ENCODE results near the gene TK2.
"Not testable (repeated sequence)": the region's sequence is repeated elsewhere in the genome, so short reads cannot be mapped to it uniquely, and the experiment has no call there.

TK2 gene

DNA sequence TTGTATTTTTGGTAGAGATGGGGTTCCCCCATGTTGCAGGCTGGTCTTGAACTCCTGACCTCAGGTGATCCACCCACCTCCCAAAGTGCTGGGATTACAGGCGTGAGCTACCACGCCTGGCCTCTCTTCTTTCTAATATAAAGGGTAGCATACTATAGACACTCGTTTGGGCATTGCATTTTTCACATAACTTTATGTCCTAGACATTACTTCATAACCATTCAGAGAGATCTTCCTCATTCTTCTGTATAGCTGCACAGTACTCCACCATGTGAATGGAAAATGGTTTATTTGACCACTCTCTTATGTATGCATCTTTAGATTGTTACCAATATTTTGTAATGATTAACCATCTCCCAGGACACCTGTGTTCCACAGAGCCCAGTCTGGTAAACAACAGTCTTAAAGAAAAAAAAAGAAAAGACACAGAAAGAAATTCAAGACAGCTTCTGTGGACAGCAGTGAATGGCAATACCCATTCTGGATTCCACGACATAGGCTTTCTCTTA lies 42.1 kb downstream of the TK2 start:
- DNase-seq (ENCODE audit: low read depth), result no peak

DNA sequence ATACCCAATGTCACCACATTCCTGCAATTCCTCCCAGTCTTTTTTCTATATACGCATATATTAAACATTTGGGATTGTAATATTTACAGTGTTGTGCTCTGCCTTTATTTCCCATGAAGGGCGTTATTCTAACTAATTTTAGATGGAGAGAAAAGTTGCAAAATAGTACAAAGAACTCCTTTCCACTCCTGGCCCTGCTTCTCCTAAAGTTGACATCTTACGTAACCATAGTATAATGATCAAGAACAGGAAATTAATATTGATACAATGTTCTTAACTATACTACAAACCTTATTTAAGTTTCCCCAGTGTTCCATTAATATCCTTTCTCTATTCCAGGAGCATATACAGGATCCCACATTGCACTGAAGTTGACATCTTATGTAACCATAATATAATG lies 46.3 kb downstream of the TK2 start:
- DNase-seq (ENCODE audit: low read depth), result no peak

DNA sequence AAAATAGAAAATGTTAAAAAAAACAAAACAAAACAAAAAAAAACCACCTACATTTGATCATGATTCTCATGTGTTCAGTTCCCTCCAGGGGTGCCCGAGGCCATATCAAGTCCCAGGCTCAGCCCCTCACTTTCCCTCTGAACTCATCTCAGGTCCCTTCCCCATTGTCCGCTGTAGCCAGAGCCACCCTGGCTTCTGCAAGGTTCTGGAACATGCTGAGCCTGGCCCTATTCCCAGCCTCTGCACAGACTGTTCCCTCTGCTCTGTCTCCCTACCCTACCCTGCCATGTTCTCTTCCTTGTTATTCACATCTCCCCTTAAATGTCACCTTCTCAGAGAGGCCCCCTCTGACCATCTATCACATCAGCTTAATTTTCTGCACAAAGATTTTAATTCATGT lies 46.9 kb downstream of the TK2 start:
- DNase-seq (ENCODE audit: low read depth), result no peak

DNA sequence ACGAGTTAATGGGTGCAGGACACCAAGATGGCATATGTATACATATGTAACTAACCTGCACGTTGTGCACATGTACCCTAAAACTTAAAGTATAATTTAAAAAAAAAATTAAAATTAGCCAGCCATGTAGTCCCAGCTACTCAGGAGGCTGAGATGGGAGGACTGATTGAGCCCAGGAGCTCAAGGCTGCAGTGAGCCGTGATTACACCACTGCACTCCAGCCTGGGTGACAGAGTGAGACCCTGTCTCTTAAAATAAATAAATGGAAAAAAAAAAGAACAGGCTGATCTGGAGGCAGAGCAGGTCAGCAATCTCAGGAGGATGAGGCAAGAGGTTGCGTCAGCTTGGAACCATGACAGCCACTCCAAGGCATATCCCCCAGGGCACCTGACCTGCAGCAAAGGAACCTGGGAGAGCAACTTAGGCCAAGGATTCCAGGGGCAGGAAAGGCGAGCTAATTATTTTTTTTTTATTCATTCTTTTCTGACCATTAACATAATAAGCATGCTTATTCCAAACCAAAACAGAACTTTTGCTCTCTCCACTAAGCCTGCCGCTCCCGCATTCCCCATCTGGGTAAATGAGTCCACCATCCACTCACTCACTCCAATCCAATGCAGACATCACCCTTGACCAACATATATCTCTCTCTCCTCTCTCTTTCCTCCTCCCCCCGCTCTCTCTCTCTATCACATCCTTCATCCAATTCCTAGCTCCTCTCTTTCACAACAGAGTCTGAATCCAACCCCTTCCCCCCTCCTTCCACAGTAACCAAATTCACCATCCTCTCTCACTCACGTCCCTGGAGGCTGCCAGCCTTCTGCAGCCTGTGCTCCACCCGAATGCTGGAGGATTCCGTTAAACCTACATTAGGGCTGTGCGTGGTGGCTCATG lies 47.7 kb downstream of the TK2 start:
- DNase-seq (ENCODE audit: low read depth), result no peak

DNA sequence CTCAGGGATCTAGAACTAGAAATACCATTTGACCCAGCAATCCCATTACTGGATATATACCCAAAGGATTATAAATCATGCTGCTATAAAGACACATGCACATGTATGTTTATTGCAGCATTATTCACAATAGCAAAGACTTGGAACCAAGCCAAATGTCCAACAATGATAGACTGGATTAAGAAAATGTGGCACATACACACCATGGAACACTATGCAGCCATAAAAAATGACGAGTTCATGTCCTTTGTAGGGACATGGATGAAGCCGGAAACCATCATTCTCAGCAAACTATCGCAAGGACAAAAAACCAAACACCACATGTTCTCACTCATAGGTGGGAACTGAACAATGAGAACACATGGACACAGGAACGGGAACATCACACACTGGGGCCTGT lies 48.4 kb downstream of the TK2 start:
- not testable (repeated sequence) for DNase-seq (ENCODE audit: low read depth)

DNA sequence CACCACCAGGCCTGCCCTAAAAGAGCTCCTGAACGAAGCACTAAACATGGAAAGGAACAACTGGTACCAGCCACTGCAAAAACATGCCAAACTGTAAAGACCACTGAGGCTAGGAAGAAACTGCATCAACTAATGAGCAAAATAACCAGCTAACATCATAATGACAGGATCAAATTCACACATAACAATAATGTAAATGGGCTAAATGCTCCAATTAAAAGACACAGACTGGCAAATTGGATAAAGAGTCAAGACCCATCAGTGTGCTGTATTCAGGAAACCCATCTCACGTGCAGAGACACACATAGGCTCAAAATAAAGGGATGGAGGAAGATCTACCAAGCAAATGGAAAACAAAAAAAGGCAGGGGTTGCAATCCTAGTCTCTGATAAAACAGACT lies 52.0 kb downstream of the TK2 start:
- DNase-seq (ENCODE audit: low read depth), result not testable (repeated sequence)

DNA sequence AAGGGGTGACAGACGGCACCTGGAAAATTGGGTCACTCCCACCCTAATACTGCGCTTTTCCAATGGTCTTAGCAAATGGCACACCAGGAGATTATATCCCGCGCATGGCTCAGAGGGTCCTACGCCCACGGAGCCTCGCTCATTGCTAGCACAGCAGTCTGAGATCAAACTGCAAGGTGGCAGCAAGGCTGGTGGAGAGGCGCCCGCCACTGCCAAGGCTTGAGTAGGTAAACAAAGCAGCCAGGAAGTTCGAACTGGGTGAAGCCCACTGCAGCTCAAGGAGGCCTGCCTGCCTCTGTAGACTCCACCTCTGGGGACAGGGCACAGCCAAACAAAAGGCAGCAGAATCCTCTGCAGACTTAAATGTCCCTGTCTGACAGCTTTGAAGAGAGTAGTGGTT lies 53.7 kb downstream of the TK2 start:
- DNase-seq (ENCODE audit: low read depth), result not testable (repeated sequence)

DNA sequence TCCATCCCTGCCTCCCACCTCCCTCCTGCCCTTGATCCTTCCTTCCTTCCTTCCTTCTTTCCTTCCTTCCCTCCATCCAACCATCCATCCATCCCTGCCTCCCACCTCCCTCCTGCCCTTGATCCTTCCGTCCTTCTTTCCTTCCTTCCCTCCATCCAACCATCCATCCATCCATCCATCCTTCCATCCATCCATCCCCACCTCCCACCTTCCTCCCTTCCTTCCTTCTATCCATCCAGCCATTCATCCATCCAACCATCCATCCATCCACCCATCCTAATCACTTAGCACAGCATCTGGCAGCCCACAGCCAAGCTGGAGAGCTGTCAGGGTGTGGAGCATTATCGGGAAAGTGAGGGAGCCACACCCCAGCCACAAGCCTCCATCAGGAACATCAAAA lies 54.5 kb downstream of the TK2 start:
- DNase-seq (ENCODE audit: low read depth), result no peak

DNA sequence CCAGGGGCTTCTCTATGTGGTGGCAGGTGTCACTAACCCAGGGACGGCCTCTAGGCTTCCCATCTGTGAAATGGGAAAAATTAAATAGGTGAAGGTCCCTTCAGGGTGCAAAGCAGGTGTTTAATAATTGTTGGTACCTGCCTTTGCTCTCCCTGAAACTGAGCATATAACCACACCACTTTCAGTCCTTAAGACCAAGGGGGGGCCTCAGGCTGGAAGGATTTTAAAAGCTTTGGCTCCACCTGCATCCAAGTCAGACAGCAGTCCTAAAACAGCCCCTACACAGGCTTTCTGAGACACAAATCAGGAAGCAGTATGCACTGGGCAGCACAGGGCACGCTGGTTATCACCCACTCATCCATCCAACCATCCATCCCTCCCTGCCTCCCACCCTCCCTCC lies 55.0 kb downstream of the TK2 start:
- no peak for DNase-seq (ENCODE audit: low read depth)

DNA sequence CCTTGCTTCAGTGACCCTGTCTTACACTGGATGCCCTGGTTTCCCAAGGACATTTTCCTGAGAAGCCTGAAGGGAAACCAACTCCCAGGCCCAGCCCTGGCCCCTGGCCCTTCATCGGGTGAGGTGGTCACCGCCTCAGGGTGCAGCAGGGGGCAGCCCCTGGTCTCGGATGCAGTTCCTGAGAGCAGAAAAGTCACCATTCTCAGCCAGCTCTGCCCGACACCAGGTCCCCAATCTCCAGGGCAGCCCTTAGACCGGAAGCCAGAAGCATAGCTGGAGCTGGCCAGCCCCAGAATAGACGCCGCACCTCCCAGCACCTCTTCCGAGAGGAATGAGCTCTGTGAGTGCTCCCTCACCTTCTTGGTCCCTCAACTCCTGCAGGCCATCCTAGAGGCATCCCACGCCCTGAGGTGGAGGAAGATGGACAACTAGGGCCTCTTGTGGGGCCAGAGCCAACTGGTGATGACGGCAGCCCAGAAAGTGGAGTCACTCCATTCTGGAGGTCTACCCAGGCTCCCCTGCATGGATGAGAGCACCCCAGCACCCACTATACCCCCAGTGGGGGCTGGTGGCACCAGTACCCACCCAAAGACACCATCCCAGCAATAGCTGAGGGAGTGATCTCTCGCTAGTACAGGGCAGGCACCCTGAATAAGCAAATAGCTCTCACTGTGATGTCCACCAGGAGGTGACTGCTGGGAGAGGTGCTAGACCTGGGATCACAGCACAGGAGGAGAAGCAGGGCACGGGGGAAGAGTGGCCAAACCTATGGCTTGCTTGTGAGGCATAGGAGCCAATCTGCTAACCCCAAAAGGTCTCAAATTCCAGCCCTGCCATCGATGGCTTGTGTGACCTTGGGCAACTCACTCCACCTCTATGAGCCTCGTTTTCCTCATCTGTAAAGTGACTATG lies 56.2 kb downstream of the TK2 start:
- no peak for DNase-seq (ENCODE audit: low read depth)

DNA sequence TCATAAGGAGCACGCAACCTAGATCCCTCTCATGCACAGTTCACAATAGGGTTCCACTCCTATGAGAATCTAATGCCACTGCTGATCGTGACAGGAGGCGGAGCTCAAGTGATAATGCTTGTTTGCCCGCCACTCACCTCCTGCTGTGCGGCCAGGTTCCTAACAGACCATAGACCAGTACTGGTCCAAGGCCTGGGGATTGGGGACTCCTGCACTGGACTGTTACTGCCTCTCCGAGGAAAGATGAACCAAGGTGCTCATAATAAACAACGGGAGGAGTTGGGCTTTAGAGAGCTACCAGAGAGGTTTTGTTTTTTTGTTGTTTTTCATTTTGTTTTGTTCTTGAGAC lies 58.2 kb downstream of the TK2 start:
- DNase-seq (ENCODE audit: low read depth), result no peak

DNA sequence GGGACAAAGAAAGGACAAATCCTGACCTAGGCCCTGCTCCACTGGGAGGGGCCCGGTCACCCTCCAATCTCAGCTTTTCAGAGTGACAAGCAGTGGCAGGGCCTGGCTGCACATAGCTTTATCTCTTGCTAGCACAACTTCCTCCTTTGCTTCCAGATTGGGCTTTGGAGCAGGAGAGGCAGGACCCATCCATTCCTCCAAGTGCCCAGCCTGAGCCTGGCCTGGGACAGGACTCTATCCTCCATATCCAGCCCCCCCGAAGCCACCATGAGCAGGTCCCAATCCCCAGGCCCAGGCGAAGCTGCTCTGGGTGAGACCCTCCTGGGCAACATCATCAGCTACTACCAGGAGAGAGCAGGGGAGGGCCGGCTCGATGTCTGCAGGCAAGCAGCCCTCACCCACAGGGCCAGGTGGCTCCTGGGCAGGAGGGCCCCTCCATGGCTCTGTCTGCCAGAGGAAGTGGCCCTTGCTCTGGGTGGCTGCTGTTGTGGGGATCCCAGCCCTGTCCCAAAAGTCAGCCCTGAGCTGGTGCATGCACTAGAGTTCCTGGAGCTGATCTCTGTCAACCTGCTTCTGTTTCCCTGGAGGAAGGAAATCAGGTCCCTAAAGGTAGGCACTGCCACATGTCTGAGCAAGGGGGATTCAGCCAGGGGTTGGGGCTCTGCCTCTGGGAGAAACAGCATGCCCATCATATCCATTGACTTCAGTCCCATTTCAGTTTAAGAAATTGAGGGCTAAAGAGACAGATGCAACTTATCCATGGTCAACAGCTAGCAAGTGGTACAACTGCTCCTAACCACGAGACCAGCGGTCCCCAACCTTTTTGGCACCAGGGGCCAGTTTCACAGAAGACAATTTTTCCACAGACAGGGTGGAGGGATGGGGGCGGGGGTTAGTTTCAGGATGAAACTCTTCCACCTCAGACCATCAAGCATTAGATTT lies 58.9 kb downstream of the TK2 start:
- DNase-seq (ENCODE audit: low read depth), result no peak

DNA sequence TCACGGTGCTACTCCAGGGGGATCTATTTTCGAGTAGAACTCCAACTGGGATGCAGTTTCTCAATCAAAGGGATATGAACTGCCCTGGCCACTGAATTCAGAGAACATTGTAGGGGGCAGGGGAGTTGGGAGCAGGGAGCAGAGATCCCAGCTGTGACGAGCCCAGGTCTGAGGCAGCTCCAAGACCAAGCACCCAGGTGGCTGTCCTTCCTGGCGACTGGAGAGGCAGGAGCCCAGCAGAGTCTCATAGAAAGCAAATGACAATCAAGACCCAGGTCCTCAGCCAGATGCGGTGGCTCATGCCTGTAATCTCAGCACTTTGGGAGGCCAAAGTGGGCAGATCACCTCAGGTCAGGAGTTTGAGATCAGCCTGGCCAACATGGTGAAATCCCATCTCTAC lies 60.1 kb downstream of the TK2 start:
- no peak for DNase-seq (ENCODE audit: low read depth)

DNA sequence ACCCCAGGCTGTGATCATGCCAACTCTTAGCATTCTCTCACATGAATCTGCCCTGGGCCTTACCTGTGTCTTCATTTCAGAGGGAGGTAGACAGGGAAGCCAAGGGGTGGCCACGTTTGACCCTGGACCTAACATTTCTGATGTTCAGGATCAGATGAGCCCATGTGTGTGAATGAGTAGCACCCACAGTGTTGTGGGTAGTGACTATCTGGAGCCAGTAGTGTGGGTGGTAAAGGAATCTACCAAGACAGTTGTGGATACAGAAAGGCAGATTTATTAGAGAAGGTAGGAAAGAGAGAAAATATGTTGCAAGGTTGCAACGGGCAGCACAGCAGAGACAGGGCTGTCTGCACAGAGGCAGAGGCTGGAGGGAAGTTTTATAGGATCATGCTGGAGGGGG lies 60.5 kb downstream of the TK2 start:
- DNase-seq (ENCODE audit: low read depth), result no peak

DNA sequence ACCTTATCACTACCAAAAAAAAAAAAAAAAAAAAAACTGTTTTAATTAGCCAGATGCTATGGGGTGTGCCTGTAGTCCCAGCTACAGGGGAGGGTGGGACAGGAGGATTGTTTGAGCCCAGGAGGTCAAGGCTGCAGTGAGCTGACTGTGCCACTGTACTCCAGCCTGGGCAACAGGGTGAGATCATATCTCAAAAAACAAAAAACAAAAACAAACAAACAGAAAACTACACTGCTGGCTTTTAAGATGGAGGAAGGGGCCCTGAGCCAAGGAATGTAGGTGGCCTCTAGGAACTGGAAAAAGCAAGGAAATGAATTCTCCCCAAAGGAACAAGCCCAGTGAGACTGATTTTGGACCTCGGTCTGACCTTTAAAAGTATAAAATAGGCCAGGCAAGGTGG lies 61.4 kb downstream of the TK2 start:
- no peak for DNase-seq (ENCODE audit: low read depth)

DNA sequence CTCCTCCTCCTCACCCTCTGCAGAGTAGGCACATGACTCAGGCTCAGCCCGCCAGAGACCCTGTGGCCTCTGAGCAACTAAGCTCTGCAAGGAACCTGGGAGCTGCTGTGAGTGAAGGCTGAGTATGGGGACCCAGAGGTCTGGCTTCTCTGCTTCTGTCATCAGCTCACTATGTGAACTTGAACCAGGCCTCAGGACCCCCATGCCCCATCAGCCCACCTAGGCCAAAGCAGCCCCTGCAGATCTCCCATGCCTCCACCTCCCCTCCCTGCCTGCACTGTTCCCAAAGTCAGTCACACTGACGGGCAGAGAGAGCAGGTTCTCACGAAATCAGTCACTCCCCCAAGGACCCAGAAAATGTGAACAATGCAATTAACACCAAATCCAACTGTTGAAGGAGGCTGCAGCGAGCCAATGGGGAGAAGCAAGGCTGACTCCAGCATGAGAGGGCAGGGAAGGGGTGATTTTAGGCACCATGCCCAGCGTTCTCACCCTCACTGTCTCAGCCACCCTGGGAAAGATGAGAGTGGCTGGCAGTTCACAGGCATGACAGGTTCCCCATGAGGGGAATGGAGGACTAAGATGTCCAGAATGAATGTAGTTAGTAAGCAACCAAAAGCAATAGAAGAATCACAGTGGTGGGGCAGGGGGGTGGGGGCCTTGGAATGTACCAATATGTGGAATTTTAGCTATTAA lies 62.2 kb downstream of the TK2 start:
- DNase-seq (ENCODE audit: low read depth), result no peak

DNA sequence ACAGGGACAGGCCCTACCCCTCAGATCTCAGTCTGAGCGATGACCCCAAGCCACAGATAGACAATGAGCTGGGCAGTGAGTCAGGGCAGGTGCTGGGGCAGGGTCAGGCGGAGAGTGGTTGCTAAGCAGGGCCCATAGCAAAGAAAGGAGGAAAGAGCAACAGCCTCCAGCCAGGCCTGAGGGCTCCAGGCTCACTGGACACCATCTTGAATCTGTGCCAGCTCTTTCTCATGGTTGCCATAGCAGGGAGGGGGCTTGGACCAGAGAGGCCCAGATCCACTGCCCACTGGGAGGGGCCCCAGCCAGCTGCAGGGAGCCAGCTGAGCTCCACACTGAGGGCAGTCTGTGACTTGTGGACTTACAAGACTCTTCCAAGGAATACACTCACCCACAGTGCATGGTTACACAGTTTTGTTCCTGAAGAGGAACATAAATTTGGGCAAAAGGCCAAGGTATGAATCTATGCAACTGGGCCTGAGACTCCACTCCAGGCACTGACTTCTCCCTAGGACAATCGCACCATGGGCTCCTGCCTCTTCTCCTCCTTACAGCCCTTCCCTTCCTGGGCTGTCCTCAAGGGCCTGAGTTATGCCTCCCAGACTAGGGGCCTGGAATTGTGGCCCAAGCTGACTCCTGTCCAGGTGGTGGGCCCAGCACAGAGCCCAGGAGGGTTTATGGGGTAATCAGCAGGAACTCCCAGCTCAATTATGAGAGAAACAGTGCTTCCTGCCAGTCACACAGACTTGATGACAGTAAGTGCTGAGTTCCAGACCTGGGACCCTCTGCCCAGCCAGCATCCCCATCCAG lies 62.9 kb downstream of the TK2 start:
- no peak for DNase-seq (ENCODE audit: low read depth)

DNA sequence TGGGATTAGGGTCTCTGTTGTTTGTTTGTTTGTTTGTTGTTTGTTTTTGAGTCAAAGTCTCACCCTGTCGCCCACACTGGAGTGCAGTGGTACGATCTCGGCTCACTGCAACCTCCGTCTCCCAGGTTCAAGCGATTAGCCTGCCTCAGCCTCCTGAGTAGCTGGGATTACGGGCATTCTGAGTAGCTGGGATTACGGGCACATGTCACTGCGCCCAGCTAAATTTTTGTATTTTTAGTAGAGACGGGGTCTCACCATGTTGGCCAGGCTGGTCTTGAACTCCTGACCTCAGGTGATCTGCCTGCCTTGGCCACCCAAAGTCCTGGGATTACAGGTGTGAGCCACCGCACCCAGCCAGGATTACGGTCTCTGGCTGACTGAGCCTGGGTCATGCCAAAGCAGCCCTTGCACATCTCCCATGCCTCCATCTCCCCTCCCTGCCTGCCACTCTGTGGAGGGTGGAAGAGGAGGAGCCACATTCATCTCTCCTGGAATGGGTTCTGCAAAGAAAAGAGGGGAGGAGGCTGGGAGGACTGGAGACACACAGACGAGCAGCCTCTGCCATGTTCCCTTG lies 63.6 kb downstream of the TK2 start:
- no peak for DNase-seq (ENCODE audit: low read depth)

DNA sequence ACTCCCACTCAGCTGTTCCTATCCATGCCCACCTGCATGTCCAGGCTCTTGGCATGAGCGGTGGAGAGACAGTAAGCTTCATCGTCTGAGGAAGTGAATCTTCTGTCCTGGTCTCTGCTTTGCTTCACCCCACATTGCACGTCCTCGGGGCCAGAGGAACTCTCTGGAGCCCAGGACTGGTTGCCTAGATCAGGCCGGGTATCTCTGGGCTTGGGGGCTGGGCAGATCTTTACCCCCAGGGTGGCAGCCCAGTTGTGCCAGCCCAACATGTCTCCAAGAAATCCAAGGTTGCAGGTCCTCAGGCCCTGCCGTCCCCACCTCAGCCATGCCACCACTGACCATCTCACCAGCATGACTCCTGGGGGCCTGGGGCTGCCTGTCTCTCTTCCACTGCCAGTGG lies 64.5 kb downstream of the TK2 start:
- DNase-seq (ENCODE audit: low read depth), result no peak
